BLaER1 (cell line): ENCODE data around the gene FAM32A.

Source experiments
- H3K27ac ChIP-seq: shearing (Covaris generic); formaldehyde crosslinking; 2 replicates; pipeline ENCODE4 v1.8.1; 2022
- H3K27me3 ChIP-seq: shearing (Covaris generic); formaldehyde crosslinking; 2 replicates; pipeline ENCODE4 v1.8.1; 2022
- H3K36me3 ChIP-seq: shearing (Covaris generic); formaldehyde crosslinking; 2 replicates; pipeline ENCODE4 v1.8.1; 2022
- H3K4me1 ChIP-seq: shearing (Covaris generic); formaldehyde crosslinking; 2 replicates; pipeline ENCODE4 v1.8.1; 2022
- H3K4me2 ChIP-seq: shearing (Covaris generic); formaldehyde crosslinking; 2 replicates; pipeline ENCODE4 v1.8.1; 2022
- H3K4me3 ChIP-seq: shearing (Covaris generic); formaldehyde crosslinking; 2 replicates; pipeline ENCODE4 v1.8.1; 2022
- H3K9ac ChIP-seq: shearing (Covaris generic); formaldehyde crosslinking; 2 replicates; pipeline ENCODE4 v1.8.1; 2022
- H3K9me3 ChIP-seq: shearing (Covaris generic); formaldehyde crosslinking; 2 replicates; pipeline ENCODE4 v1.8.1; 2022
- H4K20me1 ChIP-seq: shearing (Covaris generic); formaldehyde crosslinking; 2 replicates; pipeline ENCODE4 v1.8.1; 2022
- Cebpa-rat ChIP-seq: shearing (Covaris generic); IDR thresholded peaks from 2 replicates; pipeline ENCODE4 v1.8.1; 2022

The FAM32A gene

GRCh38 chr19:16188521-16188920, 3.3 kb downstream of the FAM32A start:
- H3K27me3 ChIP-seq: no peaks in the 10 kb centered on the region
- H4K20me1 ChIP-seq: peaks cover 60% of the 10 kb centered on the region
- H3K9me3 ChIP-seq: no peaks in the 10 kb centered on the region
- no peak overlapping the region for H3K4me2 ChIP-seq
- peak overlapping the region; percentile 47; the same call in 1 of the 2 replicates for H3K9ac ChIP-seq
- no peak overlapping the region for H3K27ac ChIP-seq
- H3K36me3 ChIP-seq: peaks cover 71% of the 10 kb centered on the region
- H3K4me1 ChIP-seq: peaks cover 15% of the 10 kb centered on the region
- no peak overlapping the region for H3K4me3 ChIP-seq
- TF ChIP-seq Cebpa-rat: no peak

GRCh38 chr19:16190198-16190597, 5.0 kb downstream of the FAM32A start:
- Histone ChIP-seq H3K27me3 (no peaks in the 10 kb centered on the region), H3K4me1 (peaks cover 11% of the 10 kb centered on the region), H3K36me3 (peaks cover 81% of the 10 kb centered on the region), H3K9ac (no peak overlapping the region), H3K27ac (no peak overlapping the region), H3K4me2 (no peak overlapping the region), H3K9me3 (no peaks in the 10 kb centered on the region), H4K20me1 (peaks cover 60% of the 10 kb centered on the region), H3K4me3 (no peak overlapping the region)
- no peak for TF ChIP-seq Cebpa-rat

- Histone ChIP-seq H4K20me1 (peaks cover 57% of the 10 kb centered on the region), H3K27me3 (no peaks in the 10 kb centered on the region), H3K9ac (no peak overlapping the region), H3K27ac (no peak overlapping the region), H3K9me3 (no peaks in the 10 kb centered on the region), H3K4me2 (no peak overlapping the region), H3K4me3 (no peak overlapping the region), H3K4me1 (peaks cover 11% of the 10 kb centered on the region), H3K36me3 (peaks cover 81% of the 10 kb centered on the region)
- no peak for TF ChIP-seq Cebpa-rat
These were observed 5.5 kb downstream of the FAM32A start for GRCh38 chr19:16190736-16191135.

GRCh38 chr19:16191216-16191908, 6.2 kb downstream of the FAM32A start:
- TF ChIP-seq Cebpa-rat: no peak

GRCh38 chr19:16193466-16193865, 8.3 kb downstream of the FAM32A start:
- H3K36me3 ChIP-seq: peaks cover 61% of the 10 kb centered on the region
- H3K27ac ChIP-seq: no peak overlapping the region
- no peak for TF ChIP-seq Cebpa-rat
- no peak overlapping the region for H3K4me2 ChIP-seq
- no peak overlapping the region for H3K9ac ChIP-seq
- no peaks in the 10 kb centered on the region for H3K9me3 ChIP-seq
- peaks cover 13% of the 10 kb centered on the region for H3K4me1 ChIP-seq
- peaks cover 34% of the 10 kb centered on the region for H4K20me1 ChIP-seq
- H3K27me3 ChIP-seq: no peaks in the 10 kb centered on the region
- no peak overlapping the region for H3K4me3 ChIP-seq

More at GRCh38 chr19:16191216-16191908, 6.2 kb downstream of the FAM32A start:
- Histone ChIP-seq H3K27ac (no peak overlapping the region), H3K4me1 (peaks cover 6% of the 10 kb centered on the region), H3K27me3 (no peaks in the 10 kb centered on the region), H4K20me1 (peaks cover 51% of the 10 kb centered on the region), H3K4me2 (no peak overlapping the region), H3K9me3 (no peaks in the 10 kb centered on the region), H3K9ac (no peak overlapping the region), H3K36me3 (peaks cover 81% of the 10 kb centered on the region), H3K4me3 (no peak overlapping the region)

- peak overlapping the region; percentile 92 for H3K27ac ChIP-seq
- H3K36me3 ChIP-seq: peaks cover 49% of the 10 kb centered on the region
- no peak for TF ChIP-seq Cebpa-rat
- peaks cover 36% of the 10 kb centered on the region for H3K4me1 ChIP-seq
- H3K4me2 ChIP-seq: peak overlapping the region; percentile 92
- peak overlapping the region; percentile 92 for H3K9ac ChIP-seq
- H4K20me1 ChIP-seq: peaks cover 37% of the 10 kb centered on the region
- no peaks in the 10 kb centered on the region for H3K9me3 ChIP-seq
- peak overlapping the region; percentile 99 for H3K4me3 ChIP-seq
- no peaks in the 10 kb centered on the region for H3K27me3 ChIP-seq
These were observed 12.0 kb downstream of the FAM32A start for GRCh38 chr19:16197188-16197621.

- Histone ChIP-seq H4K20me1 (peaks cover 43% of the 10 kb centered on the region), H3K9me3 (no peaks in the 10 kb centered on the region), H3K9ac (peak within 1 kb of the TSS; percentile 92), H3K4me1 (peaks cover 42% of the 10 kb centered on the region), H3K27ac (peak within 1 kb of the TSS; percentile 92), H3K27me3 (no peaks in the 10 kb centered on the region), H3K36me3 (peaks cover 49% of the 10 kb centered on the region), H3K4me3 (peak within 1 kb of the TSS; percentile 99), H3K4me2 (peak within 1 kb of the TSS; percentile 92)
- TF ChIP-seq Cebpa-rat: no peak
These were observed 12.6 kb downstream of the FAM32A start, which contains the start of gene AP1M1 for GRCh38 chr19:16197622-16198369. TSS of gene AP1M1 (plus strand) at chr19:16197911. CDS start at chr19:16198027, 116 bp downstream.

GRCh38 chr19:16198370-16198651, 13.1 kb downstream of the FAM32A start:
- Histone ChIP-seq H3K4me3 (peak overlapping the region; percentile 99), H3K9ac (peak overlapping the region; percentile 92), H3K36me3 (peaks cover 49% of the 10 kb centered on the region), H3K9me3 (no peaks in the 10 kb centered on the region), H3K4me2 (peak overlapping the region; percentile 92), H3K27ac (peak overlapping the region; percentile 92), H4K20me1 (peaks cover 48% of the 10 kb centered on the region), H3K27me3 (no peaks in the 10 kb centered on the region), H3K4me1 (peaks cover 47% of the 10 kb centered on the region)
- no peak for TF ChIP-seq Cebpa-rat

- Histone ChIP-seq H3K9ac (0 out of 2 replicates have a peak overlapping the region, but pooled peaks have one; percentile 92), H4K20me1 (peaks cover 54% of the 10 kb centered on the region), H3K27me3 (no peaks in the 10 kb centered on the region), H3K36me3 (peaks cover 49% of the 10 kb centered on the region), H3K9me3 (no peaks in the 10 kb centered on the region), H3K4me2 (peak overlapping the region; percentile 92), H3K27ac (no peak overlapping the region), H3K4me3 (no peak overlapping the region), H3K4me1 (peaks cover 52% of the 10 kb centered on the region)
- no peak for TF ChIP-seq Cebpa-rat
These were observed 14.2 kb downstream of the FAM32A start for GRCh38 chr19:16199275-16199932.
